Measurements from ENCODE around the gene HSD3B2. TPM values are rescaled to one million over a fixed set of nuclear protein-coding genes. Genes with fewer than 3 reads are reported as not detected.

HSD3B2 gene
- total and polyA plus RNA-seq, 2 of the 8 experiments (the other 6 are each of a cell fraction or from before 2014, with no cell fraction given) = not detected

DNA sequence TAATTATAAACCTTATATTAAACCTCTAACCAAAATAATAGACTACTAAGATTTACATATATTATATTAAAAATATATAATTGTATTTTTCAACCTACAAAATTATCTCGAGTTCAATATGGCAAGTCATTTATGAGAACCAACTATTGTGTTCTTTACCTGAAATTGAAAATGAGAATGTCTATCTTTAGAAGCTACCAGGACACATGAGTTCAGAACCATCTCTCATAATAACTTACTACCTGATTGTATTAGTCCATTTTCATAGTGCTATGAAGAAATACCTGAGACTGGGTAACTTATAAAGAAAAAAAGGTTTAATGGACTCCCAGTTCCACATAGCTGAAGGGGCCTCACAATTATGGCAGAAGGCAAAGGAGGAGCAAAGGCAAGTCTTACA, 39.6 kb upstream of the HSD3B2 start:
- H3K4ac ChIP-seq (replicated peaks; ENCODE audit: insufficient read length, low read depth, low read length) = no peak overlapping the region
- no peak for DNase-seq (ENCODE audit: low read depth in 1 of 2, low spot score in 2 of 2)
- no peak overlapping the region for H2BK15ac ChIP-seq (ENCODE audit: low read length)
- H3K27ac ChIP-seq (ENCODE audit: low read depth, low read length) = no peak overlapping the region
- H3K4me1 ChIP-seq (replicated peaks in 1 of 4; ENCODE audit: control insufficient read depth in 3 of 4, insufficient read depth in 4 of 4, low read length in 3 of 4) = peaks cover 0 to 3% (median 0%) of the 10 kb centered on the region in 4 experiments; a peak in 2 of 7 replicates
- no peak overlapping the region for H2BK5ac ChIP-seq (ENCODE audit: low read depth, low read length)
- no peak overlapping the region for H2BK20ac ChIP-seq (ENCODE audit: low read length)
- no peak overlapping the region for H3K9ac ChIP-seq (replicated peaks in 1 of 4; ENCODE audit: extremely low read depth in 1 of 4, low read depth in 3 of 4, low read length in 3 of 4)
- H3K18ac ChIP-seq (ENCODE audit: extremely low read depth, low read length) = no peak overlapping the region
- H3K9me3 ChIP-seq (ENCODE audit: insufficient read depth in 2 of 2, low read depth in 1 of 2, low read length in 1 of 2) = no peaks in the 10 kb centered on the region
- H3K23me2 ChIP-seq (ENCODE audit: low read depth, low read length) = no peaks in the 10 kb centered on the region
- CTCF ChIA-PET (ENCODE audit: partially characterized antibody) = interaction anchor here (0.7 to 3.3 kb wide), 8 partner anchors 9 to 197 kb away, joined by 3 to 31 read pairs (median 3); no protein-coding TSS in a partner anchor
- FAIRE-seq = no peak
- no peaks in the 10 kb centered on the region for H3K79me1 ChIP-seq (ENCODE audit: low read depth, low read length)
- H4K8ac ChIP-seq (ENCODE audit: extremely low read depth, insufficient read depth, low read length) = no peak overlapping the region
- 88% methylated on average over 1 of the region's 1 CpG; no CpG with 5 or more reads in 1 of the 2 experiments for WGBS, 2 experiments (ENCODE audit: extremely low coverage in 1 of 2, insufficient coverage in 1 of 2, insufficient read length in 1 of 2, insufficient replicate concordance in 2 of 2, low coverage in 1 of 2, low lambda C conversion rate in 2 of 2, missing lambda C conversion rate in 1 of 2)
- H2AFZ ChIP-seq (ENCODE audit: low read length) = no peak overlapping the region
- H3K14ac ChIP-seq (ENCODE audit: insufficient read length) = no peak overlapping the region
- H3K36me3 ChIP-seq (ENCODE audit: control insufficient read depth in 2 of 4, insufficient read depth in 4 of 4, low read length in 3 of 4) = no peaks in the 10 kb centered on the region
- no peak overlapping the region for H3K4me2 ChIP-seq (ENCODE audit: insufficient read depth in 1 of 2, low read depth in 2 of 2, low read length in 2 of 2)
- H3K23ac ChIP-seq (ENCODE audit: insufficient read length) = no peak overlapping the region
- H4K5ac ChIP-seq (ENCODE audit: insufficient read length, low read depth, low read length) = no peak overlapping the region
- H2AK5ac ChIP-seq (ENCODE audit: low read depth, low read length) = no peak overlapping the region
- no peak overlapping the region for H4K91ac ChIP-seq (replicated peaks; ENCODE audit: insufficient read length, low read length)
- H4K20me1 ChIP-seq (replicated peaks in 1 of 2; ENCODE audit: control insufficient read depth in 1 of 2, insufficient read depth in 2 of 2, low read length in 2 of 2) = no peaks in the 10 kb centered on the region
- no peak overlapping the region for H2BK120ac ChIP-seq (replicated peaks; ENCODE audit: low read depth, low read length)
- POLR2A ChIA-PET (ENCODE audit: partially characterized antibody) = no interaction called here
- no peaks in the 10 kb centered on the region for H3K79me2 ChIP-seq (ENCODE audit: control insufficient read depth in 1 of 2, insufficient read depth in 2 of 2, low read length in 2 of 2)
- H2BK12ac ChIP-seq (ENCODE audit: low read depth, low read length) = no peak overlapping the region
- no peak overlapping the region for H3K4me3 ChIP-seq (ENCODE audit: extremely low read depth in 1 of 4, insufficient read depth in 2 of 4, low read depth in 3 of 4, low read length in 4 of 4)
- H3K27me3 ChIP-seq (replicated peaks in 1 of 4; ENCODE audit: control insufficient read depth in 3 of 4, extremely low read depth in 1 of 4, insufficient read depth in 3 of 4, low read length in 3 of 4) = no peaks in the 10 kb centered on the region
- H3K56ac ChIP-seq (replicated peaks; ENCODE audit: insufficient read length, low read depth, low read length) = no peak overlapping the region
- TF ChIP-seq CREB1 (IDR thresholded peaks at IDR 0.05) = no peak
- no peak for TF ChIP-seq ATF3 (IDR thresholded peaks at IDR 0.05; ENCODE audit: insufficient read depth, low read depth, low read length)
- TF ChIP-seq CEBPB (IDR thresholded peaks at IDR 0.05; ENCODE audit: low read depth, low read length) = no peak
- no peak for TF ChIP-seq EP300 (IDR thresholded peaks at IDR 0.05; ENCODE audit: borderline replicate concordance in 1 of 2, low read depth in 2 of 2, low read length in 2 of 2)
- TF ChIP-seq TBP (IDR thresholded peaks at IDR 0.05; ENCODE audit: low read depth, low read length) = no peak
- TF ChIP-seq SIX5 (IDR thresholded peaks at IDR 0.05; ENCODE audit: low read depth, low read length) = no peak
- TF ChIP-seq HDAC2 (IDR thresholded peaks at IDR 0.05; ENCODE audit: borderline replicate concordance in 1 of 2, low read depth in 2 of 2, low read length in 2 of 2) = no peak
- TF ChIP-seq SP1 (IDR thresholded peaks at IDR 0.05; ENCODE audit: low read depth, low read length) = no peak
- no peak for TF ChIP-seq ZNF274 (IDR thresholded peaks at IDR 0.05; ENCODE audit: borderline replicate concordance, extremely low read depth, low read length)
- no peak for TF ChIP-seq KDM1A (IDR thresholded peaks at IDR 0.05; ENCODE audit: borderline replicate concordance, low read length)
- no peak for TF ChIP-seq KDM5A (IDR thresholded peaks at IDR 0.05; ENCODE audit: low read length)
- no peak for TF ChIP-seq CHD1 (IDR thresholded peaks at IDR 0.05; ENCODE audit: low read depth, low read length)
- TF ChIP-seq, protein P1, sequence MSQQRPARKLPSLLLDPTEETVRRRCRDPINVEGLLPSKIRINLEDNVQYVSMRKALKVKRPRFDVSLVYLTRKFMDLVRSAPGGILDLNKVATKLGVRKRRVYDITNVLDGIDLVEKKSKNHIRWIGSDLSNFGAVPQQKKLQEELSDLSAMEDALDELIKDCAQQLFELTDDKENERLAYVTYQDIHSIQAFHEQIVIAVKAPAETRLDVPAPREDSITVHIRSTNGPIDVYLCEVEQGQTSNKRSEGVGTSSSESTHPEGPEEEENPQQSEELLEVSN (IDR thresholded peaks at IDR 0.05) = no peak
- no peak for TF ChIP-seq GTF2F1 (IDR thresholded peaks at IDR 0.05; ENCODE audit: borderline replicate concordance, low read depth, low read length)

Data from H1 (cell line).